ENCODE results near the gene ADAMTS5.
A peak's percentile ranks its signal among the peaks of the same experiment; 100 is the strongest.

ADAMTS5 gene

GRCh38 chr21:26967062-26967913, at the start of gene ADAMTS5:
Gene ADAMTS5 (minus strand): TSS chr21:26967088. CDS start chr21:26966391, 697 bp downstream.
- in situ Hi-C loops (cut with MboI; ENCODE audit: low pct_unique_long_range_greater_than_20kb, low sequenced_read_pairs, unreplicated experiment): no loop called here
- DNase-seq (ENCODE audit: low spot score): peak; percentile 14
- no peak for TF ChIP-seq CTCF (IDR thresholded peaks at IDR 0.05; ENCODE audit: extremely low read depth, insufficient read depth, missing control alignments)

GRCh38 chr21:27001526-27001925, 34.6 kb upstream of the ADAMTS5 start:
- no peak for TF ChIP-seq CTCF (IDR thresholded peaks at IDR 0.05; ENCODE audit: extremely low read depth, insufficient read depth, missing control alignments)
- DNase-seq (ENCODE audit: low spot score): no peak
- in situ Hi-C loops (cut with MboI; ENCODE audit: low pct_unique_long_range_greater_than_20kb, low sequenced_read_pairs, unreplicated experiment): no loop called here

GRCh38 chr21:26983576-26983975, 16.7 kb upstream of the ADAMTS5 start:
- TF ChIP-seq CTCF (IDR thresholded peaks at IDR 0.05; ENCODE audit: extremely low read depth, insufficient read depth, missing control alignments): no peak
- DNase-seq (ENCODE audit: low spot score): no peak
- in situ Hi-C loops (cut with MboI; ENCODE audit: low pct_unique_long_range_greater_than_20kb, low sequenced_read_pairs, unreplicated experiment): no loop called here

DNA sequence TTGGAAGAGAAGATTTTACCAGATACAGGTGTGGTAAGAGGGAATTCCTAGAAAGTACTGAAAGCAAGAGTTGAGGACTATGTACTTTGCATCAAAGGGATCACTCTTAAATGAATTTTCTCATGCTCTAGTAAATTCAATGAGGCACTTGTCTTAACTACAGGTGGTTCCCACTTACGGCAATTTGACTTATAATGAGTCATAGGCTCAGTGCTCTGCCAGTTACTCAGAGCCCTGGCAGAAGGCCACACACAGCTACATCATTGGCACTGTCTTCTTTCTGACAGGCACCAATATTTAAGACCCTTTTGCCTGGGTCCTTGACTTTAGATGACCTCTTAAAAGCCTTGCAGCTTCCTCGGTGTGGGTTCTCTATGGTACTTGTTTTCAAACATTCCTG, 15.9 kb upstream of the ADAMTS5 start:
- no peak for TF ChIP-seq CTCF (IDR thresholded peaks at IDR 0.05; ENCODE audit: extremely low read depth, insufficient read depth, missing control alignments)
- in situ Hi-C loops (cut with MboI; ENCODE audit: low pct_unique_long_range_greater_than_20kb, low sequenced_read_pairs, unreplicated experiment): no loop called here
- DNase-seq (ENCODE audit: low spot score): no peak

- in situ Hi-C loops (cut with MboI; ENCODE audit: low pct_unique_long_range_greater_than_20kb, low sequenced_read_pairs, unreplicated experiment): no loop called here
- DNase-seq (ENCODE audit: low spot score): no peak
- no peak for TF ChIP-seq CTCF (IDR thresholded peaks at IDR 0.05; ENCODE audit: extremely low read depth, insufficient read depth, missing control alignments)
These were observed 10.9 kb upstream of the ADAMTS5 start for GRCh38 chr21:26977746-26978145.

DNA sequence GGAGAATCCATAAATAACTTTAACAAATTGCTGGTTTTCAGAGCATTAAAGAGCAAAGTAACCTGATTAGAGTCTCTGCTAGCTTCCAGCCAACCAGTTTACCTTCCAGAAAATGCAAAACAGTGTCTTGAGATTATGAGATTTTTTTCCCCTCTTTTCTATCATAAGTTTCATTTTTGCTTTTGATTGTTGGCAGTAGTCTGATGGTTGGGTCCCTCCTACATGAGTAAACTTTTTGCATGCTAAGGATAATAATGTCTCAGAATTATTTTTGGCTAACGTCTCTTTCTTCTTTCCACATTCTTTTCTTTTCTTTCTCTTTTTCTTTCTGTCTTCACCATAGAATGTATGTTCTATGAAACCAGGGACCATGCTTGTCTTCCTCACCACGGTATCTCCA, 6.3 kb upstream of the ADAMTS5 start:
- in situ Hi-C loops (cut with MboI; ENCODE audit: low pct_unique_long_range_greater_than_20kb, low sequenced_read_pairs, unreplicated experiment): no loop called here
- DNase-seq (ENCODE audit: low spot score): no peak
- TF ChIP-seq CTCF (IDR thresholded peaks at IDR 0.05; ENCODE audit: extremely low read depth, insufficient read depth, missing control alignments): no peak
